NB4 (cell line): ENCODE results near the gene UPB1.

Experiments used
- DNase-seq: peaks from one replicate; pipeline ENCODE4 v3.0.0; 2010; ENCODE audit warnings: low read depth
- H3K4me3 ChIP-seq: one replicate; pipeline ENCODE4 v1.5.1; 2011; ENCODE audit warnings: mild to moderate bottlenecking, low read depth, low read length, moderate library complexity
- CTCF ChIP-seq: IDR thresholded peaks from one replicate; pipeline ENCODE4 v1.5.1; 2012; ENCODE audit warnings: low read depth, low read length
- MAX ChIP-seq: IDR thresholded peaks from 2 replicates; pipeline ENCODE4 v1.6.1; 2011; ENCODE audit warnings: low read depth, low read length
- MYC ChIP-seq: IDR thresholded peaks from 2 replicates; pipeline ENCODE4 v1.6.1; 2011; ENCODE audit warnings: low read depth, low read length
- POLR2A ChIP-seq: IDR thresholded peaks from 2 replicates; pipeline ENCODE4 v1.6.1; 2011; ENCODE audit warnings: mild to moderate bottlenecking; ENCODE audit not compliant: insufficient read length; ENCODE audit errors: extremely low read depth

The UPB1 gene

DNA sequence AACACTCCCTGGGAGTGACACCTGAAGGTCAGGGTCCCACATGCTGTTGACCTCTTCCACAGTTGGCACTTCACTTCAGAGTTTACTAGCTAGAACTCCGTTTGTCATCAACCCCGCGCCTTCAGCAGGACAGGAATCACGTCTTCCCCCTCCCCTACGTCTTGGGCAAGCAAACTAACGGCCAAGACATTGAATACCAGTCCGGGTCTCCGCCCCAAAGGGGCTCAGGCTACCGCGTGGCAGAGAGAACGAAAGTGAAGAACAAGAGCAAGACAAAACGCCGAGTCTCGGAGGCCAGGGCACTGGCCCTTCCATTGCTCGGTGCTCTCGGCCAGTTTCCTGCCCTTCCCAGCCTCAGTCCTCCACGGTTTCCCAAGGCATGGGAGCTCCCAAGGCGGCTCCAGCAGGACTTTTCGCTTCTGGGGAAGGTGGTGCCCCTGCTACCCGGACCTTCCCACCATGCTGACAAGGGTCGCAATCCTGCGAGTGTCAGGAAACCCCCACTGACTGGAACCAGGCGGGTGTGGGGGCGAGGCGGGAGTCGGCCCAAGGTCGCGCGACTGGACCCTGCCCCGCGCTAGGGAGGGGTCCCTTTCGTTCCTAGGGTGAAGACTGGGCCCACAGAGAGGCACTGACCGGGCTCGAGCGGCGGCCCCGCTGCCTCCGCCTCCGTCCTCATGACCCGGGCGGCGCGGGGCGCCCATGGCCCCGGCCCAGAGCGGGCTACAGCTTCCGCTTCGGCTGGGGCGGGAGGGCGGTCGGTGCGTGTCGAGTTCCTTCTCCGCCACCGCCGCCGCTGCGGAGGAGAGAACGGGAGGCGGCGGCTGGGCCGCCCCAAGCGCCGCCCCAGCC is 59.4 kb downstream of the UPB1 start, which contains the start of gene GUCD1:
TSS of gene GUCD1 (minus strand) at position 826 of the 852 bp plus-strand sequence. CDS start at position 679, 147 bp downstream.
- peak within 1 kb of the TSS; percentile 97 for H3K4me3 ChIP-seq
- peak; percentile 75 for DNase-seq
- TF ChIP-seq MAX (peak; percentile 22; the same call in 1 of the 2 replicates), CTCF (no peak), POLR2A (peak; percentile 47), MYC (no peak)

- H3K4me3 ChIP-seq = peak within 1 kb of the TSS; percentile 97
- TF ChIP-seq MAX (peak; percentile 68), CTCF (no peak), MYC (peak; percentile 86), POLR2A (peak; percentile 54)
- peak; percentile 98 for DNase-seq
These were observed 60.3 kb downstream of the UPB1 start, which contains the start of gene SNRPD3 for GRCh38 chr22:24555165-24556039. Gene SNRPD3 (plus strand): TSS chr22:24555999. CDS start chr22:24557675, 1,676 bp downstream.

- no peak for DNase-seq
- no peak overlapping the region for H3K4me3 ChIP-seq
- TF ChIP-seq MYC = no peak
- TF ChIP-seq MAX = no peak
These were observed 64.3 kb downstream of the UPB1 start for GRCh38 chr22:24559471-24559870.

GRCh38 chr22:24563246-24563645 is 68.1 kb downstream of the UPB1 start:
- no peak overlapping the region for H3K4me3 ChIP-seq
- DNase-seq = no peak
- TF ChIP-seq MYC (no peak), CTCF (no peak), MAX (no peak), POLR2A (no peak)

GRCh38 chr22:24564376-24565058 is 69.4 kb downstream of the UPB1 start:
- TF ChIP-seq MYC (no peak), MAX (no peak), POLR2A (no peak), CTCF (no peak)
- DNase-seq = no peak
- H3K4me3 ChIP-seq = no peak overlapping the region
